OCI-LY3 (cell line): ENCODE measurements around the gene NRDC.

ENCODE experiments used
- CTCF ChIP-seq: fragments of 200-600, 300-600 bp; sonication (generic); IDR thresholded peaks from 2 replicates; pipeline ENCODE4 v1.5.1; 2014; ENCODE audit warnings: antibody characterized with exemption, low read length, low read depth
- EZH2phosphoT487 ChIP-seq: fragments of 200-600 bp; shearing (Covaris generic); IDR thresholded peaks from 2 replicates; pipeline ENCODE4 v1.6.1; 2018; ENCODE audit warnings: antibody characterized with exemption, mixed run types, low read depth

DNA sequence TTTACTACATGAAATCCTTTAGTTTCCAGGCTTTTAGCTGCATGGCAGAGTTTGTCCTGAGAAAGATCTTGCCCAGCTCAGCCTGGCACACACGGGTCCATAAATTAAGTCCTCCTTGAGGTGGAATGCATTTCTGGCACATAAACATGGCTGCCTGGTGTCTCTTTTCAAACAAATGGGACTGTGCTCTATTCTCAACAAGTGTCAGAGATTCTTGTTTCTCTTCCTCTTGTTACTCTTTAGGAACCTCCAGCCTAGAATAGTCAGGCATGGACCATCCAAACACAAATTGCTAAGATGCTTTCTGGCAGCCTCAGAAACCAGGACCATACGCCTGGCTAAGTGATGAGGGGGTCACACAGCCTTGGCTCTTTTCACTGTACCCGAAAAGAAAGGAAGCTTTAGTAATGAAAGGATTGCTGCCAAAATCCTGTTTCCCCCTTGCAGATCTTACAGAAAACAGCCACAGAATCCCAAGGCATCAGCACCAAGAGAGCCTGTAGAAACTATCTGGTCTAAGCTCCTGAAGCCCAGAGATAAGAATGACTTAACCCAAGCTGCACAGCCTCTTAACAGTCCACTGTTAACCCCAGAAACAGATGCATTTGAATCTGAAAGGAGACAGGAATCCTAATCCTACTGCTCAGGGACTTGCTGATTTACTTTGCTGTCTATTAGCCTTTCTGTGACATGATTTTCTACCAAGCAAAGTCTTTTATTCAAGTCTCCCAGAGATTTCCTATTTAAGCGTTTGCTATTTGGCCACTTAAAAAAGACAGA lies 31.9 kb upstream of the NRDC start:
- TF ChIP-seq CTCF (no peak), EZH2phosphoT487 (no peak)
